Activated CD4-positive, alpha-beta T cell treated with anti-CD3 and anti-CD28 coated beads, Interleukin-2, amount 50 U/mL, for 1 hour (primary cell): ENCODE data around the gene UBFD1.
A peak's percentile ranks its signal among the peaks of the same experiment; 100 is the strongest.
"Not testable (repeated sequence)": the region's sequence is repeated elsewhere in the genome, so short reads cannot be mapped to it uniquely, and the experiment has no call there.

Experiments
- DNase-seq: peaks from one replicate; pipeline ENCODE4 v3.0.0-alpha.2; 2020

UBFD1 gene

DNA sequence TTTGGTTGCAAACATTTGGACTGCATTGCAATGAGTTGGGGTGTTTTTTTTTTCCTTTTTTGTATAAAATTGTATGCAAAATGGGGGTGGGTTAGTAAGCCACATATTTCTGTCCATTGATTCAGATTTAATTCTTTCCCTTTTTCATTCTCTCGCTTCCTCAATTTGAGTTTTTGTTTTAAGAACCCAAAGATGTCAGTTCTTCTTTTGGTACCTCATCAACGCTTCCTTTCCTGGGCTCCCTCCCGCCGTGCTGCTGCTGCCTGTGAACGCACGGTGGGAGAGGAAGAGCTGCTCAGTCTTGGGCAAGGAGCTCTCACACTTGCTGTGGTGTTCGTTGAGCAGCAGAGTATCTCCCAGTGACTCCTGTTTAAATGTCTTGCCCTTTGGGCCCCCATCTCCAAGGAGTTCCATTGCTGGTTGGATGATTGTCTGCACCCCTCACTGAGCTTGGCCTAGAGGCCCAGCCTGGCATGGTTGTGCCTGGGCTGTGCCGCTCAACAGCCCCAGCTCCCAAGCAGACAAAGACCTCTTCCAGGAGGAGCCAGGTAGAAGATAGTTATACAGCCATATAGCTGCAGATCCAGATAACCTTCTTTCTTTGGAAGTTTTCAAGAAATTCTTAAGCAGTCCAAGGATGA is 13.6 kb downstream of the UBFD1 start:
- DNase-seq, result no peak

DNA sequence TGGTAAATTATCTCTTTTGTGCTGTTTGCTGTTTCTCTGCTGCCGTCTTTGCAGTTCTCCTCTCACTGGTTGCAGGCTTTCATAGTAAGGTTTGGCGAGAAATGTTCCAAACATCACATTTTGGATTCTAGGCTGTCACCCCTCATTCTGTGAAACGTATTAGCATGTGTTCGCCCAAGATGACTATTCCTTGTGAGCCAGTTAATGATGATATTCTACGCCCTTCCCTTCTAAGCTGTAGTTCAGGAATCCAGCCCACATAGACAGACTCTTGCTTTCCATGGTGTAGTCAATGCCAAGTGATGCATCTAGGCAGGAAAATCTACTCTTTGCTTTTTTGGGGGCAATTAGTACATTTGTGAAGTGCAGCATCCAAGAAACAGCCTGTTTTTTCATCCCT is 14.4 kb downstream of the UBFD1 start:
- DNase-seq, result no peak

DNA sequence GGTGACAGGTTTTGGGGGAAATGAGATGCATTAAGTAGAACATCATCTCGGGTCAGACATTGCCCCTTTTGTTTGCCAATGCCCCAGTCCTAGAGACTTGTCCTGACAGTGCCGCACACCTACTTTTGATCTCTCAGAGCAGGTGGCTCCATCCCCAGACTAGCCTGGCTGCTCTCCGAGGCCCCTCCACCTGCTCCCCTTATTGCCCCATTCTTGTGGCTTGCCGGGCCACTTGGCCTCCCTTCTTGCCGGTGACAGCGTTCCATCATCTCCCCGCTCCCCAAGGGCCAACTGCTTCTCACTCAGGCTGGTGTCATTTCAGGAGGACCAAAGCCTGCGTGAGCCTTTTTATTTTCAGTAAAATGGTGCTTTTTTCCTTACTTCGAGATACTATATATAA is 14.9 kb downstream of the UBFD1 start:
- no peak for DNase-seq

DNA sequence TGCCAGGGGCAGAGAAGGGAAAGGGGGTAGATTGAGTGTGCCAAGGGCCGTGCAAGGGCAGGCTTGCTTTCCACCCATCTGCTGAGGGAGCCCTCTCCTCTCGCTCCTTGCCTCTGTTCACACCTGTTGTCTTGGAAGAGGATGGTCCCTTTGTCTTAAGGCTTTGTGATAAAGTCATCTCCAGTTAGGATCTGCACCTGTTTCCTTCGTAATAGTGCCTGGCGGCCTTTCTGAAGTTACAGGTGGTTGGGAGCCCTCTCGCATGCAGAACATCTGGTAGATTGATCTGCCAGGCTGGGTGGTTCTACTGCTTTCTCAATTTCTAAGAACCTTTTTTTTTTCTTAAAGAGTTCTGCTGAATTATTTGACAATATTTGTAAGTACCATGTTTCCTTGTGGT is 16.3 kb downstream of the UBFD1 start:
- DNase-seq, result no peak

DNA sequence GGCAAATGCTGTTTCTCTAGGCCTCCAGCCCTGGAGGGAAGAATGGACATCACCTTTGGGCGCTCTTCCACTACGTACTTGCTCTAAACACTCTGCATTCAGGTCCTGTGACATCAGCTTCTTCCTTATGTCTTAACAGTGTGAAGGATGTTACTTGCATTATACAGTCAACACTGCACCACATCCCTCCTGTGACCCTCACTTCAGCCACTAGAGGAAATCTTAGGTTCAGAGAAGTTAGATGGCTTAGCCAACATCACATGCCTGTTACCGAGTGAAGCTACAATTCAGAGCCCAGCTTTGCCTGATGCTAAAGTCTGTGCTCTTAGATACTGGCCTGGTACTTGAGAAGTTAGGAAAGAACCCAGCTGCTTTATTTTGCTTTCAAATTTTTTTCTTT is 18.3 kb downstream of the UBFD1 start:
- DNase-seq, result no peak

DNA sequence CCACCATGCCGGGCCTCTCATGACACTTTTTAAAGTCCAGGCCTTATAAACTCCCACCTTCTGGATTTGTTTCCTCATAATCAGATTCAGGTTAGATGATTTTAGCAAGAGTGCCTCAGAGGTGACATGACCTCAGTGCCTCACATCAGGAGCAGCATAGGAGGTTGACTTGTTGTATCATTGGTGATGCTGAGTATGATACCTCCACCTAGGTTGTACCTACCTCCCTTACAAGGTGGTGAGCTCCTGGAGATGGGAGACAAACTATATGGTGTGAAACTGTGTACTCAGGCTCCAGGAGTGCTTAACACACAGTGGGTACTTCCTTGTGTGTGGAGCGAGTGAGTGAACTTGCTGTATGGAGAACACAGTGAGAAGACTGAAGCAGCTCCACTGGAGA is 20.0 kb downstream of the UBFD1 start:
- no peak for DNase-seq

DNA sequence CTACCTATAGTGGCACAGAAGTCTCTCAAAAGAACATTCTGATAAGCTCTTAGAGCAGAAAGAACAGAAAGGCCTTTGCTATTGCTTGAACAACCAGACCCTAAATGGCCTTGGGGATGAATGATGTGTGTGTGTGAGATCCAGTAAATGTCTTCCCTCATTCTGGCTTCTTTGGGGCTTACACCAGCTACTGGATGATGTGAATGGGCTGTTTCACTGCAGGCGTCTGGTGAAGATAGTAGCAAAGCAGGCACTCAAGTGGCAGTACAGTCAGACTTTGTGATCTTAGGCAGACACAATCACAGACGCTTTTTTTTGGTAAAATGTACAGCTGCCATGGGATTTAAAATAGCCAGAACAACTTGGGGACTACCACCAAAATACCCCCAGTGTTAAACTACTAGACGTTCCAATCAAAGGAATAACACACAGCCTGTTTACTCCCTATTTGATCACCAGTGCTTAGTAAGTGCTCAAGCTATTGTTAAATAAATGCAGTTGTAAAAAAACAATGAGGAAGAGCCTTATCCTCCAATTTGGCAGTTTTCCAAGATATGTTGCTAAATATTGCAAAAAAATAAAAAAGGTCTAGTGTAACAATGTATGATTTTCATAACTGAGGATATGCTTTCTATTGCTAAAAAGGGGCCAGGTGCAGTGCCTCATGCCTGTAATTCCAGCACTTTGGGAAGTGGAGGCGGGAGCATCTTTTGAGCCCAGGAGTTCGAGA is 20.7 kb downstream of the UBFD1 start:
- no peak for DNase-seq

DNA sequence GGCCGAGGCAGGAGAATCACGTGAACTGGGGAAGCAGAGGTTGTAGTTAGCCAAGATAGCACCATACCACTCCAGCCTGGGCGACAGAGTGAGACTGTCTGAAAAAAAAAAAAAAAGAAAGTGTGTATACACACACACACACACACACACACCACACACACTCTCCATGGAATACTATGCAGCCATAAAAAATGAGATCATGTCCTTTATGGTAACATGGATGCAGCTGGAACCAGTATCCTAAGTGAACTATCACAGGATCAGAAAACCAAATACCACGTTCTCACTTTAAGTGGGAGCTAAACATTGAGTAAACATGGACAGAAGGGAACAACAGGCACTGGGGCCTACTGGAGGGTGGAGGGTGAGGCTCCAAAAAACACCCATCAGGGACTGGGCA is 21.8 kb downstream of the UBFD1 start:
- no peak for DNase-seq

DNA sequence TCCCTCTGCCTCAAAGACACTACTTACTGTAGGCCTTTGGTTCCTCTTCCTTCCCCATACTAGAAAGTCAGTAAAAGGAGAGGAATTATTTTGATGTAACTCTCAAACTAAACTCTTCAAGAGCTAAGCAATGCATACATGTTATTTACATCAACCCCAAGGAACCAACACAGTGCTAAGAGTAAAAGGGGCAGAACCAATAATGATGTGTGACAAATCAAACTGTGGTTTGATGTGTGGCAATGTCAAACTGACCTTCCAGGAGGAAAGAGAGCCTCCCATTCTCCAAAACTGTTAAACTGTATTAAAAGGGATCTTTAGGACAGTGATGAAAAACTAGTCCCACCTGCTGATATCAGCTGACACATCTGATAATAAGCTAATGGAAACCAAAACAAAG is 22.9 kb downstream of the UBFD1 start:
- DNase-seq, result no peak

DNA sequence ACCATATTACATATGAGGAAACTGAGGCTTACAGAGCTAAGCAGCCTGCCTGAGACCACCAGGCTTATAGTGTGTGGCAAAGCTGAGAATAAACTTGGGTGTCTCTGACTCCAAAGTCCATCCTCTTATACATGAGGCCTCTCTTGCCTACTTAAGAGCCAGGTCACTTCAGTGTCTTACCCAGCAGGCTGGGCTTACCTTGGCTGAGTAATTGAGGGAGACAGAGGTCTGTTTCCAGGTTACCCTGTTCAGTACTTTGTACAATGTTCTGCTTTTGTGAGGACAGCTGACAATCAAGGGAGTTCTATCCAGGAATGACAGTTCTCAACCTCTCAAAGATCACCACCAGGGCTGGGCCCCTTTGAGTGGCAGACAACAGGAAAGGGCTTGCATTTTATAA is 24.2 kb downstream of the UBFD1 start:
- DNase-seq, result no peak

DNA sequence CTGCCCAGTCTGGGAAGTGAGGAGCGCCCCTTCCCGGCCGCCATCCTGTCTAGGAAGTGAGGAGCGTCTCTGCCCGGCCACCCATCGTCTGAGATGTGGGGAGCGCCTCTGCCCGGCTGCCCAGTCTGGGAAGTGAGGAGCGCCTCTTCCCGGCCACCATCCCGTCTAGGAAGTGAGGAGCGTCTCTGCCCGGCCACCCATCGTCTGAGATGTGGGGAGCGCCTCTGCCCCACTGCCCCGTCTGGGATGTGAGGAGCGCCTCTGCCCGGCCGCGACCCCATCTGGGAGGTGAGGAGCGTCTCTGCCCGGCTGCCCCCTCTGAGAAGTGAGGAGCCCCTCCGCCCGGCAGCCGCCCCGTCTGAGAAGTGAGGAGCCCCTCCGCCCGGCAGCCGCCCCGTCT is 25.7 kb downstream of the UBFD1 start:
- DNase-seq, result not testable (repeated sequence)

DNA sequence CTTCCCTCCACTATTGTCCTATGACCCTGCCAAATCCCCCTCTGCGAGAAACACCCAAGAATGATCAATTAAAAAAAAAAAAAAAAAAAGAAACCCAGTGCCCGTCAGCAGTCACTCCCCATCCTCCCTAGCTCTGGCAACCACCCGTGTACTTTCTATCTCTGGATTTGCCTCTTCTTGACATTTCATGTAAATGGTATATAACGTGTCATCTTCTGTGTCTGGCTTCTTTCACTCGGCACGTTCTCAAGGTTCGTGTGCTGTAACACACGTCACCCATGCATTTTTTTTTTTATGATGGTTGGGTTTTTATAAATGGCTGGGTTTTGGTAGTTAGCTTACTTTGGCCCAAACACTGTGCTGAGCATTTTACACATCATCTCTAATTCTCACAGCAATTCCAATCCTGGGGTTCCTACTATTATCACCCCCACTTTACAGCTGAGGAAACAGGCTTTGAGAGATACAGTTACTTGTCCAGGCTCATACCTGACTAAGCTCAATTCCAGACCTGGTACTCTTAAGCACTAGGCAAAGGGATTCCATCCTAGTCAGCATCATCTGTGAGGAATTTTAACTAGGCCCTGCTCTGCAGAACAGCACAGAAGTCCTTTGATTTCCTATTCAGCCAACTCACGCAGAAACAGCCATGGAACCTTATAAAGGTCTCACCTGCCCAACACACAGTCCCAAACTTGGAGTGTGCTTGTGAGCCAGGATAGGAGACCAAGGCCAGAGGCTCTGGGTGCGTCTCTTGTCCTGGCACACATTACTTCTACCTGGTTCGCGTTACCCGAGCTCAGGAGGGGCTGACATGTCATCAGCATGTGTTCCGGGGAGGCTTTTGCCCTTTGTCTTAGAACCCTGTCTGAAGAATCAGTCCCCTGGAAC is 26.9 kb downstream of the UBFD1 start:
- no peak for DNase-seq

DNA sequence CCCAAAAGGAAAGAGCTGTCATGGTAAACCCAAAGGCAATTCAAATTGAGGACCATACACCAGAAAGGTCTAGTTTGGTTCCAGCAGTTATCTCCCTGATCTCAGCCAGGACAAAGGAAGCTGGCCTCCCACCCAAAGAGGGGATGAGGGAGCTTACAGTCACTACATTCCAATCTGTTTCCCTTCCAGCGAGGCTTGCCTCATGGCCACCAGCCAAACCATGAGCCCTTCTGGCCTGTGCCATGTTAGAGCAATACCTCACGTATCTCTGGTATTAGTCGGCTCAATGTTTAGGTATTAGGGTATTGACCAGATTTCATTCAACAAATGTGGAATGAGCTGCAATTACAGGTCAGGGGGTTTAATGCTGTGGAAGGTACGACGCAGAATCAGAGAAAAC is 30.2 kb downstream of the UBFD1 start:
- DNase-seq, result no peak

DNA sequence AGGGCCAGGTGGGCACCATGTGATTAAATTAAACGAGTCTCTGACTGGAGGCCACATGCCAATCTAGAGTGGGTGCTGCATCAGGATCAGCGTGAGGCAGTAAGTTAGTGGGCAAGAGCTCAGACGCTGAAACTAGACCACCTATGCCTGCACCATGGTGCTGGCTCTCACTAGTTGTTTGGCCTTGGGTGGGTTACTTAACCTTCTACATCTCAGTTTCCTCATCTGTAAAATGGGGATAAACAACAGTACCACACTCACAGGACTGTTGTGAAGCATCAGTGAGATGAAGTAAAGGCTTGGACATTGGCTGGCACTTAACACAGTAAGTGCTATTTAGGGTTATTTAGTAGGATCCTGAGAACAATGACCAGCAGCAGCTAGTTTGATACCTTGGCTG is 32.7 kb downstream of the UBFD1 start:
- DNase-seq, result no peak

DNA sequence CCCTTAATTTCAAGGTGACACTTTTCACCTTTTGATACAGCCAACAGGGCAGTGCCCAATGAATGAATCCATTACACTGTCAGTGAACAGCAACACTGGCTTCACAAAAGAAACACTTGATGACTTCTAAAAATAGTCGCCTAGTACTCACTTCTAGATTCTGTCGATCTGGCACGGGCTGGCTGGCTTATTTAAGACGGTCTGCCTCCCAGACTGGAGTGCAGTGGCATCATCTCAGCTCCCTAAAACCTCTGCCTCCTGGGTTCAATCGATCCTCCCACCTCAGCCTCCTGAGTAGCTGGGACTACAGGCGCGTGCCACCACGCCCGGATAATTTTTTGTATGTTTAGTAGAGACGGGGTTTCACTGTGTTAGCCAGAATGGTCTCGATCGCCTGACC is 36.7 kb downstream of the UBFD1 start:
- DNase-seq, result no peak

DNA sequence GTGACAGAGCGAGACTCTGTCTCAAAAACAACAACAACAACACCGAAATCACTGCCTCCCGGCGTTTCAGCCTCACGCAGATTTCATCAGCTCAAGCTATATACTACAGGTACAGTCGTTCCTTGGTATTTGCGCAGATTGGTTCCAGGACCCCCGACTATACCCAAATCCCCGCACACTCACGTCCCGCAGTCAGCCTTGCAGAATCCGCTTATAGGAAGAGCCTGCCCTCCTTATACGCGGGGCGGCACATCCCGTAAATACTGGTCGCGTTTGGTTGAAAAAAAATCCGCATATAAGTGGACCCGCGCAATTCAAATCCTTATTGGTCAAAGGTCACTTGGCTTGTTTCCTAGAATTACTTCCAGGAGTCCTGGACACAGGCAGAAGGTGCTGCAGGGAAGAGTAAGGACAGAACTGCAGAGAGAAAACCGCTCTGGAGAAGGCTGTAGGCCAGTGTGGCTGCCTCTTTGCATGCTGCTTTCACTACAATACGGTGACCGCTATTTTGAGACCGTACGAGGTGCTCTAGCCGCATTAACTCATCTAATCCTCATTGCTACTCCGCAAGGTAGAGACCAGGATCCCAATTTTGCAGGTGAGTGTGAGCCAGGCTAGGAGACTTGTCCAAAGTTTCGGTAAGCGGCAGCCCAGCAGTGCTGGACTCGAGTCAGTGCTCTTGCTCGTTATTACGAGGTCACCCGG is 37.9 kb downstream of the UBFD1 start:
- no peak for DNase-seq

DNA sequence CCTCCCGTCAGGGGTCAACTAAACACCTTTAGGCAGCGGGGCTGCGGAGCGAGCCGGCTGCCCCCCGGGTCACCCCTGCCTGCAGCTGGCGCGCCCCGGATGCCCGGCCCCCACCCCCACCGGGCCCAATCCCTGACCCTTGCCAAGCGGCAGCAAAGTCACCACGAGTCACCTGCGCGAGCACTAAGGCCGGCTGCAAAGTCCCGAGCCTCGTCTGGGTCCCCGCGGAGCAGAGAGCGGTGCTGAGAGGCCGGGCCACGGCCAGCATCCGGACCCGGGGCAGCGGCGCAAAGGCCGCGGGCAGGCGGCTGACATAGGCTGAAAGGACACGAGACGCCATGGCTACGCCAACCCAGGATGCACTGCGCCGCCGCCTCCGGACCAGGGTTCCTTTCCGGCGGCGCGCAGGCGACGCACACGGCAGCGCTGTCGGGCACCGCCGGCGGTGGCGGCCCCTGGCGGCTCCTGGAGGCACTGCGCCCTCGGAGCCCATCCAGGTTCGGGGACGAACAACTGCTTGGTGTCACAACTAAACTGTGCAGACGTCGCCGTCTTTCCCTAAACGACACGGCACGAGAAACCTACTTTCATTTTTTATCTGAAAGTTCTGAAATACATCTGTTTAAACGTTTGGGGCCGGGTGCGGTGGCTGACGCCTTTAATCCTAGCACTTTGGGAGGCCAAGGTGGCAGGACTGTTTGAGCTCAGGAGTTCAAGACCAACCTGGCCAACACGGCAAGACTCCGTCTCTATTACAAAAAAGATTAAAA is 38.6 kb downstream of the UBFD1 start, which contains the start of gene NDUFAB1:
TSS of gene NDUFAB1 (minus strand) at position 366 of the 770 bp plus-strand sequence. CDS start at position 340, 26 bp downstream.
- DNase-seq, result peak; percentile 89

DNA sequence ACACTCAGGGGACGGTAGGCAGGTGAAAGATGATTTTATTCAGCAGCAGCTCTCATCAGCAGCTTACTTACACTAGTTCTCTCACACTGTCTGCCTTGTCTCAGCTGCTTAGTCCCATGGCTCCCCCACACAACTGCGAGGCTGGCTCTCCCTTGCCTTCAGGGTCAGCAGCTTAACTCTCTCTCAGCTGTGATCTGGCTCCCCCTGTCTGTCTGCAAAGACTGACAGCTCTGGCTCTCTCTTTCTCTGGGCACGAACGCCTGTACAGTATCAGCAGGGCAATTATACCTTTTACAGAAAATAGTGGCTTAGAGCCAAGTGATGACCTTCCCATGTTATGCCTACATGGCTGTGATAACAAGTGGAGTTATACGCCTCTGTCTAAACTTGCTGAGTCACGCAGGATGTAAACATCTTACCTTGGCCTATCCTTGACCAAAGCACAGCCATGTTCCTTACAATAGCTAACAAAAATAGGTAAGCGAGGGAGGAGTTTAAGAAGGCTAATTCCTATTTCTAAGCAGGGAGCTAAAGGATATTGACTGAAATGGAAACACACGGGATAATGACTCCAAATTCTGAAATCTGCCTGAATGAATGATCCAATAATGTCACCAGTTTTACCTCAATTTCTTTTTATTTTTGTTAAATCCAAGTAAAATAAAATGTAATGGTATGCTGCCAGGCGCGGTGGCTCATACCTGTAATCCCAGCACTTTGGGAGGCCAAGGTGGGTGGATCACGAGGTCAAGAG is 39.7 kb downstream of the UBFD1 start:
- DNase-seq, result no peak

DNA sequence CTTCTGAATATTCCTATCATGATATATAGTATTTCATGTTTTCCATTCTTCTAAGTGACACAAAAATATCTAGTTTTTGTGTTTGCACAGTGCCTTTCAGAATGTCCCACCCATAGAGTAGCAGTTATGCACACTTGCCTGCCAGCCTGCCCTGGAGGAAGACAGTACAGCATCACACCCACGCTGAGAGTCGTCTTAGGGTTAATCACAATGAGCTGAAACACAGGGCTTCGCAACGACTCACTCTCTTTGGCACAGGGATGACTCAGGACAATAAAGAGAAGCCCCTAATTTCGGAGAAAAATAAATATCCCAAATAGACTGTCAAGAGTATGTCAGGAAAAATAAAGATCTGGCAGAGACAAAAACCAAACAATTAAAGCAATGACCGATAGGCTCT is 50.2 kb downstream of the UBFD1 start:
- DNase-seq, result no peak

DNA sequence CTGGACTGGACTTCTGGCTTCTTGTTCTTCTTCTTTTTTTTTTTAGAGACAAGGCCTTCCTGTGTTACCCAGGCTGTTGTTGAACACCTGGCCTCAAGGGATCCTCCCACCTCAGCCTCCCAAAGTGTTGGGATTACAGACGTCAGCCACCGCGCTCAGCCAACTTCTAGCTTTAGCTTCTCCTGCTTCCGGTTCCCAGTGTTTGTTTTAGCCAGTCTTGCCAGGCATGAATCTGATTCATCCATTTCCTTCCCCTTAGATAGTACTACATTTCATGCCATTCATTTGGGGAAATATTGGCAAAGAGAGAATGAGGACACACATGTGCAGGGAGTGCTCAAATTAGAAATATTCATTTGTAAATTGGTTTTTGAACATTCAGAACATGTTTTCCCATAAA is 50.7 kb downstream of the UBFD1 start:
- no peak for DNase-seq

DNA sequence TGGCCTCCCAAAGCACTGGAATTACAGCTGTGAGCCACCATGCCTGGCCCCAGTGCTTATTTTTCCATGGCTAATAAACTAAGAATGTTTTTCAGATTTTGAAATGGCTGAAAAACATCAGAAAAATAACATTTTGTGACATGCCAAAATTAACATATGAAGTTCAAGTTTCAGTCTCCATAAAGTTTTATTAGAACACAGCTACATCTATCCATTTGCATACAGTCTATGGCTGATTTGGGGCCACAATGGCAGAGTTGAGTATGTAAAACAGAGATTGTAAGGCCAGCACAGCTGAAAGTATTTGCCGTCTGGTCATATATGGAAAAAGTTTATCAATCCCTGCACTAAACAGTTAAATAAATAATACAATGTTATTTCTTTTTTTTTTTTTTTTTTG is 52.4 kb downstream of the UBFD1 start:
- DNase-seq, result no peak

DNA sequence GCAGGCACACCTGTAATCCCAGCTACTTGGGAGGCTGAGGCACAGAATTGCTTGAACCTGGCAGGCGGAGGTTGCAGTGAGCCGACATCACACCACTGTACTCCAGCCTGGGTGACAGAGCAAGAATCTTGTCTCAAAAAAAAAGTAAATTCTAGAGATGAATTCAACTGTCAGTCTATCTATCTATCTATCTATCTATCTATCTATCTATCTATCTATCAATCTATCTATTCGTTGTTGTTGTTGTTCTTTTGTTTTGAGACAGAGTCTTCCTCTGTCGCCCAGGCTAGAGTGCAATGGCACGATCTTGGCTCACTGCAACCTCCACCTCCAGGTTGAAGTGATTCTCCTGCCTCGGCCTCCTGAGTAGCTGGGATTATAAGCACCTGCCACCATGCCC is 53.4 kb downstream of the UBFD1 start:
- not testable (repeated sequence) for DNase-seq
